NCI-H446 (cell line): ENCODE data around the gene CELA1.

Experiments used
- DNase-seq, 2 experiments: peaks; one replicate each; lab custom pipeline; 2025; lab: John Stamatoyannopoulos, UW

Gene CELA1

DNA sequence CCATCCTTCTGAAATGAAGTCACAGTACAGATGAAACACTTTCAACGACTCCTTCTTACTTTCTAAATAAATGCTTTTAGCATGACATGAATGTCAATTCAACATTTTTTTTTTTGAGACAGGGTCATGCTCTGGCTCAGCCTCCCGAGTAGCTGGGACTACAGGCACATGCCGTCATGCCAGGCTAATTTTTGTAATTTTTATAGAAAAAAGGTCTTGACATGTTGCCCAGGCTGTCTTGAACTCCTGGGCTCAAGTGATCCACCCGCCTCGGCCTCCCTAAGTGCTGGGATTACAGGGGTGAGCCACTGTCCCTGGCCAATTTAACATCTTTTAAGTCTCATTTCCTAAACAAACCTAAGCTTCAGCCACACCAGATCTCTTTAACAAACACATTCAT, 28.4 kb upstream of the CELA1 start:
- no peak for DNase-seq

DNA sequence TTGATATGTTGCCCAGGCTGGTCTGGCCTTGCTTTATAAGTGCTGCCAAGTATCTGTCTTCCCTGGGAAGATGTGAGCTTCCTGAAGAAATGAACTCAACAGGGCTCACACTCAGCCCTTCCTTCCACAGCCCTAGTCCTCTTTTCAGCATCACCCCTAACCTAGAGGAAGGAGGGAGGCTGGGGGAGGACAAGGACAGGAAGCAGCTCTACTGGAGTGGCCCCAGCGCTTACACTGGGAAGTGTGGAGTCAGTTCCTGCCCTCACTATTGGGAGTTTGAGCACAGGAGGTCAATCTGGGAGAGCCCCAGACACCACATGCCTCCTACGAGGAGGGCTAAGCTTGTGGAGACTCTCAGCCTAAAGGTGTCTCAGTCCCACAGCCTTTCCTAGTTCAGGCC, 27.9 kb upstream of the CELA1 start:
- DNase-seq: no peak

GRCh38 chr12:51373187-51373586, 26.7 kb upstream of the CELA1 start:
- DNase-seq: no peak

DNA sequence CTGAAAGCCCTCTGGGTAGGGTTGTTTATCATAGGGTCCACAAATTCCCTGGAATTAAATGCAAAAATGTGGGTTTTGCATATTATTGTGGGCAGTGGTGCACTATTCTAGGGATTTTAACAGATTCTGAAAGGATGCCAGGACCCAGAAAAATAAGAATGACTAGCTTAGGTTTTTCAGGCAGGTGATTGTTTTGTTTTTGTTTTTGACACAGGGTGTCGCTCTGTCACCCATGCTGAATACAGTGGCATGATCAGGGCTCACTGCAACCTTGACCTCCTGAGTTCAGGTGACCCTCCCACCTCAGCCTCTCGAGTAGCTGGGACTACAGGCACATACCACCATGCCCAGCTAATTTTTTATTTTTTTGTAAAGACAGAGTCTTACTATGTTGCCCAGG, 25.5 kb upstream of the CELA1 start:
- no peak for DNase-seq

GRCh38 chr12:51371295-51371953, 24.9 kb upstream of the CELA1 start:
- DNase-seq: peak; percentile 7 to 54

- DNase-seq: no peak
These were observed 24.2 kb upstream of the CELA1 start for GRCh38 chr12:51370667-51371066.

DNA sequence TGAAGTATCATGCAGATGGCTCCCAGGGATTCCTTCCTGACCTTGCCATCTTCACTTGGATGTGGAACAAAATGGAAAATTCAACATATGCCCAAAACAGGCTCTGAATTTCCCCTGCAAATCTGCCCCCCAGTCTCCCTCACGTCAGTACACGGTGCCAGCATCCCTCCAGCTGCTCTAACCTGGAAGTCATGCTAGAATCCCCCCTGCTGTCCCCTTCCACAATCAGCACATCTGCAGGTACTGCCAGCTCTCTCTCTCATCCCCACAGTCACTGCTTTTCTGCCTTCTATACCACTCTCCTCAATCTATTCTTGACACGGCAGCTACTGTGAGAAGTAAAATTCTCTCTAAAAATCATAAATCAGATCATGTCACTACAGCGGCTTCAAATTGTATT, 23.1 kb upstream of the CELA1 start:
- DNase-seq: no peak

DNA sequence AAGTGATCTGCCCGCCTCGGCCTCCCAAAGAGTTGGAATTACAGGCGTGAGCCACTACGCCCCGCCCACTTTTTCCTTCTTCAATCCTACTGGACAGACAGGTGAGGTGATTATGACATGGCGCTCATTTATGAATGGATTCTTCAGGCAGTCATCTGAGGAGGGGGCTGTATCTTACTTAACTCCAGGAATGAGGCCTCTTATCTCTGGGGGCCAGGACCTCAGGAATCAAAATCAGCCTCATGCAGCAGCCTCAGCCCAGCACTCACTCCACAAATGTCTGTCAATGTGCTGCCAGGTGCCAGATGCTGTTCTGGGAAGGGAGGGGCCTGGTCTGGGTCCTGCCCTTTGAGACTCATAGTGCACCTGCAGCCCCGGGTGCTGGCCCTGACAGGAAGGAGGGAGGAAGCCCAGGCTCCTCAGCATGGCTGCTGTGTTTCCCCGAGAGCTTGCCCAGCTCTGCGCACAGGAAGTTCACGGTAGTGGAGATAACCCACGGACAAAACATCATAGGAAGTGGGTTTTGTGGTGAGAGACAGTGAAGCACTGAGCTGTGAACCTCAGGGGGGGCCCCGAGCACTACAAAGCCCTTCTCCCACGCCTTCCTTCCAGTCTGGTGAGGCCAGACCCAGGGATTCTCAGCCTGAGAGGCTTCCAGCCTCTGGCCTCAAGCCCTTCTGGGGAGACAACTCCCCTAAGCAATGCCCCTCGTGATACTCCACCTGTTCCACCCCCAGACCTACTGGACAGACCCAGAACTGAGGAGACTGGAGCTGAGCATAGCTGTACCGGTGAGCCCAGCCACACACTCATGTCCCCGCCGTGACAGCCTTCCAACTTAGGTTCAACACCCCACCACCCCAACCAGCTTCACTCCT, 22.4 kb upstream of the CELA1 start:
- no peak for DNase-seq

- no peak for DNase-seq
These were observed 18.8 kb upstream of the CELA1 start for GRCh38 chr12:51365276-51365675.

DNA sequence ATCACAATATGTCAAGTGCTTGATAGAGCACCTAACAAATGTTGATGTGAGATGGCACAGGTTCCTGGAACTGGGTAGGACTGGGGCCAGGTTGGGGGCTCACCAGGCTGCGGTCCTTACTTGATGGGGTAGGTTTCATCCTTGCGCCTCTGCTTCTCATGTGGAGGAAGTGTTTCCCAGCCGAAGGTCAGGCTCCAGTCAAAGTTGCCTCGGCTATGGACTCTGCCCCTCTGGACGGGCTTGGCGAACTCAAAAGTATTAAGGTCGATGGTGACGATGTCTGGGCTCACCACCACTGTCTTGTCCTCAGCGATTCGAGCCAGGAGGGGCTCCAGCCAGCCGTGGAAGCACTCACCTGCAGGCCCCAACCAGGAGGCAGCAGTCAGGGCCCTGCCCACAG, 17.5 kb upstream of the CELA1 start:
- no peak for DNase-seq

- no peak for DNase-seq
These were observed 16.4 kb upstream of the CELA1 start for GRCh38 chr12:51362747-51363342.

- no peak for DNase-seq
These were observed 15.8 kb upstream of the CELA1 start for GRCh38 chr12:51362307-51362706.

- no peak for DNase-seq
These were observed 14.9 kb upstream of the CELA1 start for GRCh38 chr12:51361161-51362016.

- no peak for DNase-seq
These were observed 13.8 kb upstream of the CELA1 start for GRCh38 chr12:51360315-51360714.

- no peak for DNase-seq
These were observed 13.4 kb upstream of the CELA1 start for GRCh38 chr12:51359851-51360250.

- no peak for DNase-seq
These were observed 12.0 kb upstream of the CELA1 start for GRCh38 chr12:51358496-51358895.

DNA sequence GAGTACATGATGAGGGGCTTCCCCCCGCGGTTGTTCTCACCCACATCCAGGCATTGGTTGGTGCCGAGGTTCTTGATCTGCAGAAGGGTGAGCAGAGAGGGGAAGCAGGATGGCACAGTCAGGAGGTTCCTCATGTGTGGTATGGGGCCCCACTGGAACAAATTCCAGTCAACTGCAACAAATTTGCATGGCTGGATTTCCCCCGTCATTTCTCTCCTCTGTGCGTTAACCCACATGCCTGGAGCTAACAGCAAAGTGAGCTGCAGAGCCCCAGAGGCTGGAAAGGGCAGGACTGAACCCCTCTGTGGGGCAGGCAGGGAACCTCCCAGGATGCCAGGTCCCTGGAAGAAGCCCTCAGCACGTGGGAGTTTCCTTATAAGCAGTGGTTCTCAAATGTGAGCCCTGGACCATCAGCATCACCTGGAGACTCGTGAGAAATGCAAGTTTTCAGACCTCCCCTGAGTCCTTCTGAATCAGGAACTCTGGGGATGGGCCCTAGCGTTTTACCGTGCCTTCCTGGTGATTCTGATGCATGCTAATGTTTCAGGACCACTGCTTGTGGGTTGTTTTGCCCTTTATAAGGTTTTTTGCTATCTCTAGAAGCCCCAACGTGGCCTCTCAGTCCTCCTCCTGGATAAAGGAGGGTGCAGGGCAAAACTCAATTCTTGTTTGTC, 11.0 kb upstream of the CELA1 start:
- no peak for DNase-seq

- peak in 1 of 2 experiments; percentile 23 for DNase-seq
These were observed 5.5 kb upstream of the CELA1 start for GRCh38 chr12:51351913-51352532.

GRCh38 chr12:51349026-51349425, 2.5 kb upstream of the CELA1 start:
- DNase-seq: no peak

- DNase-seq: no peak
These were observed 1.6 kb upstream of the CELA1 start for GRCh38 chr12:51348116-51348515.

GRCh38 chr12:51345681-51346080, 798 bp downstream of the CELA1 start:
- no peak for DNase-seq
